Epithelial cell of proximal tubule (primary cell): ENCODE results near the gene TAS2R10. TPM values are rescaled to one million over a fixed set of nuclear protein-coding genes. Genes with fewer than 3 reads are reported as not detected.

ENCODE experiments used
- DNase-seq: peaks from one replicate; pipeline ENCODE4 v3.0.0-alpha.2; 2011; ENCODE audit warnings: low read depth
- H3K4me3 ChIP-seq: 2 replicates; pipeline ENCODE4 v1.5.1; 2011; ENCODE audit warnings: low read depth, mild to moderate bottlenecking, low read length
- CTCF ChIP-seq: conservative IDR thresholded peaks from 2 replicates; pipeline ENCODE4 v1.5.1; 2012; ENCODE audit warnings: low read depth, mild to moderate bottlenecking, low read length
- total RNA-seq: library from RNA; depleted of rRNA; stranded (reverse); fragments of >200 nt; gene quantifications from 2 replicates; pipeline ENCODE4 v1.2.3, GENCODE V29; 2015

Gene TAS2R10
- total RNA-seq, 1 donor from 2014 or later, result not detected

- no peak for DNase-seq
- H3K4me3 ChIP-seq, result no peak overlapping the region
- no peak for TF ChIP-seq CTCF
Observed at GRCh38 chr12:10783252-10783651, 42.9 kb downstream of the TAS2R10 start.

DNA sequence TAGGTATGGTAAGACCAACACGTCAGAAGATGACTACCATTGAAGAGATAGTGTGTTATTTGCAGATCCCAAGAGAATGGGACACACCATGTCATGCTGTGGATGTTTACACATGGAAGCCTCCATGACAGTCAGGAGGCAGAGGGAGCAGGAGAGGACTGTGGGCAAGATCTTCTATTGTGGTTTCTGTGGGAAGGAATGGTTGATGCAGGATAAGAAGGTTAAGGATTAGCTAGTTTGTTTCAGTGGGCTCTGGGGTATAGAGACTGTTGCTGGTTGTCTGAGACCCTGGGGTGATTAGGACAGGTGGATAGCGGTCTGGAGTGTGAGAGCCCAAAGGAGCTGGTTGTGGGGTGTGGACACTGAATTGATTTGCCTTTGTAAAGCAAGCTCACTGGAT is 47.1 kb downstream of the TAS2R10 start:
- TF ChIP-seq CTCF, result no peak

More for the DNA sequence above, 47.1 kb downstream of the TAS2R10 start:
- no peak overlapping the region for H3K4me3 ChIP-seq
- no peak for DNase-seq

Other genes starting within 250 kb of the TAS2R10 start
- 30.8 and 35.8 TPM in 2 replicates for gene MAGOHB, start 212.7 kb downstream of the TAS2R10 start, total RNA-seq
- 2.5 and 4.6 TPM in 2 replicates for gene STYK1, start 152.3 kb downstream of the TAS2R10 start, total RNA-seq
- gene YBX3, start 103.0 kb downstream of the TAS2R10 start, total RNA-seq, result 202 and 245 TPM in 2 replicates
- not detected in 2 replicates for gene TAS2R7, start 23.7 kb downstream of the TAS2R10 start, total RNA-seq
- not detected in 2 replicates for gene TAS2R8, start 19.1 kb downstream of the TAS2R10 start, total RNA-seq
- not detected in 2 replicates for gene TAS2R9, start 16.2 kb downstream of the TAS2R10 start, total RNA-seq
- gene PRR4, start 23.1 kb upstream of the TAS2R10 start, total RNA-seq, result 0.29 and 1.2 TPM in 2 replicates
- gene PRH1, start 57.9 kb upstream of the TAS2R10 start, total RNA-seq, result 4.3 and 9.1 TPM in 2 replicates
- 0.29 and 1.6 TPM in 2 replicates for gene TAS2R13, start 83.2 kb upstream of the TAS2R10 start, total RNA-seq
- not detected in 2 replicates for gene PRH2, start 102.9 kb upstream of the TAS2R10 start, total RNA-seq
- 0.06 and 0.72 TPM in 2 replicates for gene TAS2R14, start 112.9 kb upstream of the TAS2R10 start, total RNA-seq
- not detected in 2 replicates for gene TAS2R50, start 160.6 kb upstream of the TAS2R10 start, total RNA-seq
- gene TAS2R20, start 171.9 kb upstream of the TAS2R10 start, total RNA-seq, result 0.36 and 0.58 TPM in 2 replicates
- gene TAS2R19, start 196.3 kb upstream of the TAS2R10 start, total RNA-seq, result not detected in 2 replicates
- gene TAS2R31, start 205.0 kb upstream of the TAS2R10 start, total RNA-seq, result 0.65 TPM in 1 of 2 replicates, not detected in the other
- 0.17 TPM in 1 of 2 replicates, not detected in the other for gene TAS2R46, start 235.9 kb upstream of the TAS2R10 start, total RNA-seq